Activated T-helper 1 cell treated with anti-CD3 and anti-CD28 coated beads, Interleukin-12 subunit alpha, Interleukin-12 subunit beta, Interleukin-2, Interleukin-4 antibody, amounts not matched to agents 30 ng/mL and 10 ng/mL and 1 ng/mL, durations not matched to agents 14 hours and 24 hours and 36 hours (primary cell): Measurements from ENCODE around the gene USP35. TPM values are rescaled to one million over a fixed set of nuclear protein-coding genes. Genes with fewer than 3 reads are reported as not detected.

ENCODE experiments used
- DNase-seq: peaks from one replicate; pipeline ENCODE4 v3.0.0; 2021; ENCODE audit warnings: low spot score
- H3K27ac Mint-ChIP-seq: one replicate; pipeline ENCODE4 v1.8.0; 2021; ENCODE audit warnings: mild to moderate bottlenecking, mixed read lengths
- H3K27me3 Mint-ChIP-seq: one replicate; pipeline ENCODE4 v1.8.0; 2022; ENCODE audit warnings: mild to moderate bottlenecking, moderate library complexity, mixed read lengths; ENCODE audit not compliant: insufficient read depth
- H3K36me3 Mint-ChIP-seq: one replicate; pipeline ENCODE4 v1.8.0; 2021; ENCODE audit warnings: low read depth, mixed read lengths
- H3K4me1 Mint-ChIP-seq: one replicate; pipeline ENCODE4 v1.8.0; 2021; ENCODE audit warnings: low read depth, mixed read lengths
- H3K4me3 Mint-ChIP-seq: one replicate; pipeline ENCODE4 v1.8.0; 2021; ENCODE audit warnings: mild to moderate bottlenecking, moderate library complexity, mixed read lengths
- H3K9me3 Mint-ChIP-seq: one replicate; pipeline ENCODE4 v1.8.0; 2021; ENCODE audit warnings: mixed read lengths
- intact Hi-C: fragments of 100-400 bp; cut with micrococcal nuclease; formaldehyde crosslinking; loops from one replicate; pipeline ENCODE4 v1.15.1; 2024
- total RNA-seq: library from RNA; stranded (reverse); gene quantifications from 2 replicates; pipeline ENCODE4 v1.2.3, GENCODE V29; 2022

The USP35 gene, protein sequence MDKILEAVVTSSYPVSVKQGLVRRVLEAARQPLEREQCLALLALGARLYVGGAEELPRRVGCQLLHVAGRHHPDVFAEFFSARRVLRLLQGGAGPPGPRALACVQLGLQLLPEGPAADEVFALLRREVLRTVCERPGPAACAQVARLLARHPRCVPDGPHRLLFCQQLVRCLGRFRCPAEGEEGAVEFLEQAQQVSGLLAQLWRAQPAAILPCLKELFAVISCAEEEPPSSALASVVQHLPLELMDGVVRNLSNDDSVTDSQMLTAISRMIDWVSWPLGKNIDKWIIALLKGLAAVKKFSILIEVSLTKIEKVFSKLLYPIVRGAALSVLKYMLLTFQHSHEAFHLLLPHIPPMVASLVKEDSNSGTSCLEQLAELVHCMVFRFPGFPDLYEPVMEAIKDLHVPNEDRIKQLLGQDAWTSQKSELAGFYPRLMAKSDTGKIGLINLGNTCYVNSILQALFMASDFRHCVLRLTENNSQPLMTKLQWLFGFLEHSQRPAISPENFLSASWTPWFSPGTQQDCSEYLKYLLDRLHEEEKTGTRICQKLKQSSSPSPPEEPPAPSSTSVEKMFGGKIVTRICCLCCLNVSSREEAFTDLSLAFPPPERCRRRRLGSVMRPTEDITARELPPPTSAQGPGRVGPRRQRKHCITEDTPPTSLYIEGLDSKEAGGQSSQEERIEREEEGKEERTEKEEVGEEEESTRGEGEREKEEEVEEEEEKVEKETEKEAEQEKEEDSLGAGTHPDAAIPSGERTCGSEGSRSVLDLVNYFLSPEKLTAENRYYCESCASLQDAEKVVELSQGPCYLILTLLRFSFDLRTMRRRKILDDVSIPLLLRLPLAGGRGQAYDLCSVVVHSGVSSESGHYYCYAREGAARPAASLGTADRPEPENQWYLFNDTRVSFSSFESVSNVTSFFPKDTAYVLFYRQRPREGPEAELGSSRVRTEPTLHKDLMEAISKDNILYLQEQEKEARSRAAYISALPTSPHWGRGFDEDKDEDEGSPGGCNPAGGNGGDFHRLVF
- 11.8 and 14.0 TPM in 2 replicates for total RNA-seq

DNA sequence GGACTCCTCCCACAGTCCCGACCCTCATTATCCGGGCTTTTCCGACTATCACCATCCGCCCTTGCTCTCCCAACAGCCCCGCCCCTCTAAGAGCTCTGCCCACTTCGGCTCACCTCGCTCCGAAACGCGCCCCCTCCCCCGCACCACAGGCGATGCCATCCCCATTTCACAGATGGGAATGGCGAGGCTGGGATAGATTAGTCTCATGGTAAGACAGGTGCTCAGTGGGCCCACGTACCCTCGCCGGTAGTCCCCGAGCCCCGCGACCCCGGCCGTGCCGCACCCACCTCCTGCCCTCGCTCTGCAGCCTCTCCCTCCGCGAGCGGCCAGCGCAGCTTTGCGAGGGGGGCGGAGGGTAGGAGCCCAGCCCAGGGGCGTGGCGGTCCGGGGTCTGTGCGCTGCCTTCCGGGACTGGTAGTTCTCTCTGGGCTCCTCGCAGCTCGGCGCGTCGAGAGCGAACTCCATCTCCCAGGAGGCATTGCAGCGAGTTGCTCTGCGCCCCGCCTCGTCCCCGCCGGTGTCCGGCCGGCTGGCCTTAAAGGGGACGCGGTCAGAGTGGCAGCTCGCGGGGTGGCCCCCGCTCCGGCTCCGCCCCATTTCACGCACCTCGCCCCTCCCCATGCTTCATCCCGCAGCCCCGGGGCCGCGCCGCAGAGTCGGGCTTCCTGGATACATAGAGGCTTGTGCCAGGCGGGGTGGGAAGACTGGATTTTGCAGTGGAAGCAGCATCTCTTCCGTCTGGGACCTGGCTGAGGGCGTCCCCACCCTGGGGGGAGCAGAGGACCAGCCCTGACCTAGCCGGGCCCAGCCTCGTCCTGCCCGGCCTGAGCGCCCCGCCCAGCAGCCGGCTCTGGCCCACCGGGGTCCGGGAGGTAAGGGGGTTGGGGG lies at the start of gene USP35, which contains the start of gene KCTD21:
Gene USP35, plus strand, starts transcription at position 634 of the 888 bp plus-strand sequence. CDS start 7,327 bp downstream, outside the sequence.
Gene KCTD21, minus strand, starts transcription at position 341 of the 888 bp plus-strand sequence. CDS start 14,072 bp downstream, outside the sequence.
- peaks cover 27% of the 10 kb centered on the region for H3K36me3 Mint-ChIP-seq
- peaks cover 57% of the 10 kb centered on the region for H3K4me1 Mint-ChIP-seq
- H3K9me3 Mint-ChIP-seq, result no peaks in the 10 kb centered on the region
- H3K27me3 Mint-ChIP-seq, result no peaks in the 10 kb centered on the region
- peak within 1 kb of the TSS; percentile 99 for H3K4me3 Mint-ChIP-seq
- intact Hi-C loops, result loop anchor here (1.0 to 2.0 kb wide), 15 partner anchors 14 to 551 kb away; partner anchors contain the start of genes ALG8, CLNS1A, GAB2 and INTS4
- peak within 1 kb of the TSS; percentile 100 for H3K27ac Mint-ChIP-seq
- peak; percentile 93 for DNase-seq

DNA sequence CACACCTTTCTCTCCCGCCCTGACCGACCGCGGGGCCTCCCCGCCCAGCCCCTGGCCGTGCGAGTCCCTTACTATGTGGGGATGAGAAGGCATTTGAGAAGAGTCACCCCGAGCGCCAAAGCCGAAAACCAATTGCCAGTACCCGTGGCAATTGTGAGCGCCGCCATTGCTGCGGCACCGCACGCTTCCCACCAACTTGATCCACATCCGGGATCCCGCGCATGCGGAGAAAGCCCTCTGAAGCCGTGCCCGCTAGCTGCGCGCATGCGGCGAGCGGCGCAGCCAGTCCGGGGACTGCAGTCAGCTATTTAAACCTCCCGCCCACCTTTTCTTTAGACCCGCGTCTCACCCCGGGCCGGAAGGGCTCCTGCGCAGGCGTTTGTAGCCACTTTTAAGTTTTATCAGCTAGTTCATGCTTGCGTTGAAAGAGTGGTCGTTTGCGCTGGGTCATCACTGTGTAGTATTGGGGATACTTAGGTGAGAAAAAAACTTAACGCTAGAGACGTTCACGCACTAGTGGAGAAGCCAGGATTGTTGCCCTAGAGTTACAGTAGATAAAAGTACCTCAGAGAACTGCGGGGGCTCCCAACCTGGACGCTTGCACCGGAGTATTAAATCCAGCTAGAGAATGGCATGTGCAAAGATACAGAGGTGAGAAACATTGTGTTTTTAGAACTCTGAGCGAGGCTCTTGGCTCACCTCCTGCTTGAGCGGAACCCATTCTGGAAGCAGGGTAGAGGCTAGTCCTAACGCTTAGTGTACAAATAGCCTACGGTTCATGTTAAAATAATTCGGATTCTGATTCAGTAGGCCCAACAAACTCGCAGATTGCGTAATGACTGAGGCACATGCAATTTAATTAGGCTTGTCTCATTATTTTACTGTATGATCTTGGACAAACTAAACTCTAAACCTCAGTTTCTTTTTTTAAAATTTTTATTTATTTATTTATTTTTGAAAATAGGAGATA lies 49.0 kb upstream of the USP35 start, which contains the start of gene ALG8:
Gene ALG8, minus strand, starts transcription at position 205 of the 970 bp plus-strand sequence. Its CDS starts 38 bp downstream, at position 167.
- intact Hi-C loops, result loop anchor here (1.0 to 5.0 kb wide), 13 partner anchors 45 to 502 kb away; partner anchors contain the start of genes AAMDC, CLNS1A, GAB2 and INTS4
- peak within 1 kb of the TSS; percentile 95 for H3K4me3 Mint-ChIP-seq
- peaks cover 30% of the 10 kb centered on the region for H3K36me3 Mint-ChIP-seq
- peak within 1 kb of the TSS; percentile 90 for H3K27ac Mint-ChIP-seq
- no peaks in the 10 kb centered on the region for H3K9me3 Mint-ChIP-seq
- H3K27me3 Mint-ChIP-seq, result no peaks in the 10 kb centered on the region
- peaks cover 43% of the 10 kb centered on the region for H3K4me1 Mint-ChIP-seq
- peak; percentile 96 for DNase-seq

DNA sequence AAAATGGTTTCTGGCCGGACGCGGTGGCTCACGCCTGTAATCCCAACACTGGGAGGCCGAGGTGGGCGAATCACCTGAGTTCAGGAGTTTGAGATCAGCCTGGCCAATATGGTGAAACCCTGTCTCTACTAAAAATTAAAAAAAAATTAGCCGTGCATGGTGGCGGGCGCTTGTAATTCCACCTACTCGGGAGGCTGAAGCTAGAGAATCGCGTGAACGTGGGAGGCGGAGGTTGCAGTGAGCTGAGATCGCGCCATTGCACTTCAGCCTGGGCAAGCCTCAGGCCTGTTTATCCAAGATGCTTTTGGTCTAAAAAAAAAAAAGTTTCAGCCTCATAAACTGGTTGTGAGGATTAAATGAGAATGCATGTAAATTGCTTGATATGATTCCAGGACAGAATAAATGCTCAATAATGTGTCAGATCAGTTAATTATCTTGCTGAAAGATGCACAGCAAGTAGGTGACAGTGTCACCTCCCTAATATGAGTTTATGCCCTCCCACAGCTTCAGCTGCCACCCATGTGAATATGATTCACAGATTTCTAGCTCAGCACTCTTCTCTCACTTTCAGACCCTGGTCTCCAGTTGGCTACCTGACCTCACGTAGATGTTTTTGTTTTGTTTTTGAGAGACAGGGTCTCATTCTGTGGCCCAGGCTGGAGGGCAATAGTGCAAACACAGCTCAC lies 48.2 kb upstream of the USP35 start:
- Mint-ChIP-seq H3K36me3 (peaks cover 28% of the 10 kb centered on the region), H3K27ac (peak overlapping the region; percentile 11), H3K4me3 (peak overlapping the region; percentile 72), H3K4me1 (peaks cover 41% of the 10 kb centered on the region), H3K27me3 (no peaks in the 10 kb centered on the region), H3K9me3 (no peaks in the 10 kb centered on the region)
- no peak for DNase-seq
- intact Hi-C loops, result no loop called here

DNA sequence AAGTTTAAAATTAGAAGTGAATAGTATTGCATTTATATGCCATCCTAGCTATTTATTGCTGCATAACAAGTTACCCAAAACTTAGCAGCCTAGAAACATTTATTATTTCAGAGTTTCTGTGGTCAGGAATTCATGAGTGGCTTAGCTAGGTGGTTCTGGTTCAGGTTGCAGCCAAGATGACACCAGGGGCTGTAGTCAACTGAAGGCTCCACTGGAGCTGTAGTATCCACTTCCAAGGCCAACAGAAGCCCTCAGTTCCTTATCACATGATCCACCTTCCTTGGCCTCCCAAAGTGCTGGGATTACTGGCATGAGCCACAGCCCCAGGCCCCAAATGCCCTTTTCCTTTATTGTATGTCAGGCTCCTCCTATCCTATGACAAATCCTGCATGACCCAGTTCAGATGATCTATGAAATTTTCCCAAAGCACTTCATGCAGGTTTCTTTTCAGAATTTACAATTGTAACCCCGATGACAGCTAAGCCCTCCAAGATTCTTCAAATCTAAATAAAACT lies 43.2 kb upstream of the USP35 start:
- H3K4me1 Mint-ChIP-seq, result peaks cover 12% of the 10 kb centered on the region

DNA sequence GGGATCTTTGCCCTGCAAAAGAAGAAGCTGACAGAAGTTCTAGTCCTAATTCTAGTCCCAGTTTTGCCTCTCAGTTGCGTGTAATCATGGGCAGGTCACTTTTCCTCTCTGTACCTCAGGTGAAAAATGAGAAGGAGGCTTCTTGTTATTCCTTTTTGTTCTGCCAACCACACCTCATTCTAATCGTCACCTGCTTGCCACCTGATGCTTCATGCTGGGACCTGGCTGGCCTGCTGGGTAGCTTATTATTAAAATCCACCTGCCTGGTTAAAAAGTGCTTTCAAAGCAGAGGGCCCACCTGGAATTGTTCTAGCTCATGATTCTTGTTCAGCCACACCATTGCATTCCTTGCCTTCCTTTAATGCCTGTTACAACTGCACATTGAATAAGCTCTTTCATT lies 40.9 kb upstream of the USP35 start:
- Mint-ChIP-seq H3K4me3 (no peak overlapping the region), H3K4me1 (peaks cover 5% of the 10 kb centered on the region), H3K27ac (no peak overlapping the region), H3K9me3 (no peaks in the 10 kb centered on the region), H3K27me3 (no peaks in the 10 kb centered on the region), H3K36me3 (peaks cover 5% of the 10 kb centered on the region)
- no peak for DNase-seq
- intact Hi-C loops, result no loop called here

More for the DNA sequence above, 43.2 kb upstream of the USP35 start:
- no peaks in the 10 kb centered on the region for H3K27me3 Mint-ChIP-seq
- no peak overlapping the region for H3K4me3 Mint-ChIP-seq
- H3K36me3 Mint-ChIP-seq, result peaks cover 10% of the 10 kb centered on the region
- H3K27ac Mint-ChIP-seq, result no peak overlapping the region
- DNase-seq, result no peak
- H3K9me3 Mint-ChIP-seq, result no peaks in the 10 kb centered on the region
- intact Hi-C loops, result no loop called here

DNA sequence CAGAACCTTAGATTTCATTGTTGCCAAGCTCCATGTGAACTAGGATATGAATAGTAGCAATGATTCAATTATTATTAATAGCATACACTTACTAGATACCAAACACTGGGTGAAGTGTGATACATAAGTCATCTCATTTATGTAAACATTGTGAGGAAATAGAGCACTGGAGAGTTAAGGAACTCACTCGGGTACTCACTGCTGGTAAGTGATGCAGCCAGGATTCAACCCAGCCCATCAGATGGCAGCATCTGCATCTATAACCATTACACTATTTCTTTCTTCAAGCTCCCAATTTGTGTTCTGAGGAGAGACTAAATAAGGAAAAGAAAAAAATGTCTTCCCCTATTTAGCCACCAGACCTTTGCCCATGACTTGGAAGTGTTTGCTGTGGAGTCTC lies 39.1 kb upstream of the USP35 start:
- Mint-ChIP-seq H3K9me3 (no peaks in the 10 kb centered on the region), H3K36me3 (no peaks in the 10 kb centered on the region), H3K27ac (no peak overlapping the region), H3K4me1 (no peaks in the 10 kb centered on the region), H3K4me3 (no peak overlapping the region), H3K27me3 (no peaks in the 10 kb centered on the region)
- intact Hi-C loops, result no loop called here
- no peak for DNase-seq

DNA sequence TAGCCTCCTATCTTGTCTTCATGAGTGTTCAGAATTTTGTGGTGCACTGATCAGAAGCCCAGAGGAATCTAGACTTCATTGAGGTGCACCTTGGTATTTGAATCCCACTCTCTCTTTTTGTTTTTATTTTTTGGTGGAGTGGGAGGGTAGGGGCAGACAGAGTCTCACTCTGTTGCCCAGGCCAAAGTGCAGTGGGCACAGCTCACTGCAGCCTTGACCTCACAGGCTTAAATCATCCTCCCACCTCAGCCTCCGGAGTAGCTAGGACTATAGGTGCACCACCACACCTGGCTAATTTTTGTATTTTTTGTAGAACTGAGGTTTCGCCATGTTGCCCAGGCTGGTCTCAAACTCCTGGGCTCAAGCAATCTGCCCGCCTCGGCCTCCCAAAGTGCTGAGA lies 38.4 kb upstream of the USP35 start:
- Mint-ChIP-seq H3K4me3 (no peak overlapping the region), H3K4me1 (no peaks in the 10 kb centered on the region), H3K27ac (no peak overlapping the region), H3K36me3 (no peaks in the 10 kb centered on the region), H3K27me3 (no peaks in the 10 kb centered on the region), H3K9me3 (no peaks in the 10 kb centered on the region)
- intact Hi-C loops, result no loop called here
- no peak for DNase-seq

DNA sequence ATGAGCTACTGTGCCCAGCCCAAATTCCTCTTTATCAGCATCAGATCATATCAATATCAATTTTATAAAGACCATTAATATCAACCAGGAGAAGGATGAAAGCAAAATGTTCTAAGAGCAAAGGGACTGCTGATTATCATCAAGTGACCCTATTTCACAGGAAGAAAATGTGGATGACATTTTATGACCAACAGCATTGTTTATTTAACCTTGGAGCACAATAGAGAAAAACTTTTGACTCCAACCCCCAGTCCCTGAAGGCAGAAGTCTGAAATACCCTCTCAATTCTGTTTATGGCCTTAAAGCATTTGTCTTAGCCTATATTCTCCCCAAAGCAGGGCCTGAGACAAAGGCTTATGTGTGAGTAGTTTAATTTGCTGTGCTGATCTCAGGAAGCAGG lies 38.0 kb upstream of the USP35 start:
- no peak overlapping the region for H3K4me3 Mint-ChIP-seq
- no peak for DNase-seq
- H3K9me3 Mint-ChIP-seq, result no peaks in the 10 kb centered on the region
- no peaks in the 10 kb centered on the region for H3K36me3 Mint-ChIP-seq
- H3K27ac Mint-ChIP-seq, result no peak overlapping the region
- intact Hi-C loops, result no loop called here
- H3K4me1 Mint-ChIP-seq, result no peaks in the 10 kb centered on the region
- no peaks in the 10 kb centered on the region for H3K27me3 Mint-ChIP-seq

DNA sequence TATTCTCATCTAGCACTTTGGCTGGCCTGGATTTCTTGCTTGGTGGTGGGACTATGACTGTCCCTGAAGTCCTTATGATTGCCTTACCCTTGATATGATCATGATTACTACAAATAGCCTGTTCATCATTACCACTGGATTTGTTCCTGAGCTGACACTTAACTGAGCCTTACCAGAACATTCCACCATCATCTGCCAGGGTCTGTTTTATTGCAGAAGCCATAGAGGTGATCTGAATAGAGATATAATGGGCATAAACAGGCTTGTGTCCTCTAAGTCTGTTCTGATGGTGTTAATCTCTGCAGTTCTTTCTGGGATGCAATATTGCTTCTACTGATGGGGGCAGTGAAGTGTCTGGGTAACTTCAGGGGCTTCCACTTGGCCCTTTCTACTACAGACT lies 36.9 kb upstream of the USP35 start:
- Mint-ChIP-seq H3K27me3 (no peaks in the 10 kb centered on the region), H3K36me3 (no peaks in the 10 kb centered on the region), H3K27ac (no peak overlapping the region), H3K9me3 (no peaks in the 10 kb centered on the region), H3K4me3 (no peak overlapping the region), H3K4me1 (no peaks in the 10 kb centered on the region)
- DNase-seq, result no peak
- intact Hi-C loops, result no loop called here

DNA sequence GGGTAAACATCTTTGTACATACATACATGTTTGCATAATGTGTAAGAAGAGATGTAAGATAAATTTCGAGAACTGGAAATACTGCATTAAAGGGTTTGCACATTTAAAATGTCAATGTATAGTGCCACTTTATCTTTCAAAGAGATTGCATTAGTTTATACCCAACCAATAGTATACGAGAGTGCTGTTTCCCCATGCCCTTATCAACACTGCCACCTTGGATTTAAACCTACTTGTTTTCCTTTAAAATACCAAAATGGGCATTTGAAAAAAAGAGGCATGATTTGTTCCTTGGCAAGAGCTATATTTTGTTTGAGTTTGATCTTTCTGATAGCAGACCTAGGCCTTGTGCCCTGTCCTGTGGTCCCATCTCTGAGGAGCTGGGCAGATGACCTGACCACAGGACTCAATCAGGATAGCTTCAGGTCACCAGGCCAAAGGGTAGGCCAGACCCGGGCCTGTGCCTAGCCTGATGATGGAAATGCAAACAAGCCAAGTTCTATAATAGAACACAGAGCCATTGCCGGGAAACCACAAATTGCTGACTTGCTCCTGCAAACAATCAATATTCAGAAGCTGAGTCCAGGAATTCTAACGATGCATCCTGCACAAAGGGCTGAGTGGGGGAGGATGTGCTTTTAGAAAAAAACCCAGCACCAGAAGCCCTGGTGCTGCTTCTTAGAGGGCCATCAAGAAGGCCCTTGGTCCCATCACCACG lies 32.4 kb upstream of the USP35 start:
- no peak overlapping the region for H3K27ac Mint-ChIP-seq
- intact Hi-C loops, result no loop called here
- H3K9me3 Mint-ChIP-seq, result no peaks in the 10 kb centered on the region
- no peak overlapping the region for H3K4me3 Mint-ChIP-seq
- no peaks in the 10 kb centered on the region for H3K27me3 Mint-ChIP-seq
- no peaks in the 10 kb centered on the region for H3K4me1 Mint-ChIP-seq
- no peak for DNase-seq
- H3K36me3 Mint-ChIP-seq, result no peaks in the 10 kb centered on the region
